HEK293 (cell line): Measurements from ENCODE around the gene ST6GALNAC6.

Experiments used
- CTCF ChIA-PET: fragments of 350-600 bp; formaldehyde crosslinking; extraction: SDS; loops from one replicate; lab custom pipeline; 2021; ENCODE audit warnings: antibody characterized with exemption; lab: Yijun Ruan, JAX
- POLR2A ChIA-PET: fragments of 300-600 bp; formaldehyde crosslinking; extraction: SDS; loops from one replicate; lab custom pipeline; 2020; ENCODE audit warnings: antibody characterized with exemption, inconsistent platforms; lab: Yijun Ruan, JAX
- H3K27ac ChIP-seq: fragments of 200-500 bp; sonication (Bioruptor generic); 2 replicates; pipeline ENCODE4 v1.5.1; 2014; ENCODE audit warnings: low read depth, low read length, control low read depth, inconsistent platforms; ENCODE audit errors: extremely low read depth
- H3K36me3 ChIP-seq, 2 experiments: fragments of 200-500 bp in 1 of 2; sonication (Bioruptor generic) in 1 of 2; 1 replicate in 1 of 2; 2 replicates in 1 of 2; pipeline ENCODE4 v1.5.1; 2014 to 2017; ENCODE audit warnings: inconsistent platforms in 2 of 2, low read length in 2 of 2; ENCODE audit not compliant: control insufficient read depth in 2 of 2, insufficient read depth in 1 of 2
- H3K4me1 ChIP-seq: fragments of 200-500 bp; sonication (Bioruptor generic); 2 replicates; pipeline ENCODE4 v1.5.1; 2014; ENCODE audit warnings: mild to moderate bottlenecking, low read length, inconsistent platforms; ENCODE audit not compliant: control insufficient read depth, insufficient read depth
- H3K4me3 ChIP-seq: 2 replicates; pipeline ENCODE4 v1.5.1; 2011; ENCODE audit warnings: low read depth, mild to moderate bottlenecking, control low read depth, low read length, moderate library complexity
- H3K9me3 ChIP-seq: fragments of 200-500 bp; sonication (Bioruptor generic); 2 replicates; pipeline ENCODE4 v1.5.1; 2014; ENCODE audit warnings: low read depth, low read length, inconsistent platforms; ENCODE audit not compliant: control insufficient read depth, insufficient read depth
- GLIS1 ChIP-seq: fragments of 450-650 bp; formaldehyde crosslinking; IDR thresholded peaks from 2 replicates; pipeline ENCODE4 v1.5.1; 2016; ENCODE audit warnings: missing biosample characterization, missing genetic modification characterization
- HOXD13 ChIP-seq: sonication (generic); formaldehyde crosslinking; IDR thresholded peaks from 2 replicates; pipeline ENCODE4 v1.8.0; 2022; ENCODE audit warnings: missing genetic modification reagents, borderline replicate concordance
- TRIM28 ChIP-seq: IDR thresholded peaks from 2 replicates; pipeline ENCODE4 v1.6.1; 2011; ENCODE audit warnings: low read length, control low read depth, borderline replicate concordance
- ZBTB7A ChIP-seq: fragments of 450-650 bp; formaldehyde crosslinking; IDR thresholded peaks from 2 replicates; pipeline ENCODE4 v1.5.1; 2016; ENCODE audit warnings: low read depth, missing biosample characterization, missing genetic modification characterization
- ZFP69B ChIP-seq: fragments of 450-650 bp; formaldehyde crosslinking; IDR thresholded peaks from 2 replicates; pipeline ENCODE4 v1.5.1; 2016; ENCODE audit warnings: missing biosample characterization, missing genetic modification characterization
- ZNF223 ChIP-seq: fragments of 450-650 bp; formaldehyde crosslinking; IDR thresholded peaks from 2 replicates; pipeline ENCODE4 v1.5.1; 2016; ENCODE audit warnings: missing biosample characterization, missing genetic modification characterization
- ZNF311 ChIP-seq: fragments of 450-650 bp; formaldehyde crosslinking; IDR thresholded peaks from 2 replicates; pipeline ENCODE4 v1.5.1; 2017; ENCODE audit warnings: missing biosample characterization, missing genetic modification characterization, borderline replicate concordance
- ZNF423 ChIP-seq: fragments of 450-650 bp; formaldehyde crosslinking; IDR thresholded peaks from 2 replicates; pipeline ENCODE4 v1.5.1; 2016; ENCODE audit warnings: missing biosample characterization, missing genetic modification characterization
- ZNF514 ChIP-seq: fragments of 450-650 bp; formaldehyde crosslinking; IDR thresholded peaks from 2 replicates; pipeline ENCODE4 v1.5.1; 2016; ENCODE audit warnings: missing biosample characterization, missing genetic modification characterization
- ZNF521 ChIP-seq: fragments of 450-650 bp; formaldehyde crosslinking; IDR thresholded peaks from 2 replicates; pipeline ENCODE4 v1.5.1; 2017; ENCODE audit warnings: missing biosample characterization, mild to moderate bottlenecking, missing genetic modification characterization
- ZNF530 ChIP-seq: fragments of 450-650 bp; formaldehyde crosslinking; IDR thresholded peaks from 2 replicates; pipeline ENCODE4 v1.5.1; 2016; ENCODE audit warnings: low read depth, missing biosample characterization, missing genetic modification characterization
- ZSCAN30 ChIP-seq: fragments of 450-650 bp; IDR thresholded peaks from 2 replicates; pipeline ENCODE4 v1.5.1; 2018; ENCODE audit warnings: missing biosample characterization, mild to moderate bottlenecking, missing genetic modification characterization, moderate library complexity
- TF ChIP-seq, protein P1 (sequence below): fragments of 450-650 bp; formaldehyde crosslinking; conservative IDR thresholded peaks from 2 replicates; pipeline ENCODE4 v1.5.1; 2016; ENCODE audit warnings: low read depth, missing biosample characterization, missing genetic modification characterization
- TF ChIP-seq, protein P2 (sequence below): IDR thresholded peaks from 2 replicates; pipeline ENCODE4 v1.6.1; 2011; ENCODE audit warnings: mild to moderate bottlenecking, low read depth, low read length, borderline replicate concordance
- TF ChIP-seq, protein P3 (sequence below): fragments of 450-650 bp; formaldehyde crosslinking; IDR thresholded peaks from 2 replicates; pipeline ENCODE4 v1.5.1; 2016; ENCODE audit warnings: missing biosample characterization, missing genetic modification characterization
- TF ChIP-seq, protein P4 (sequence below): fragments of 450-650 bp; IDR thresholded peaks from 2 replicates; pipeline ENCODE4 v1.5.1; 2018; ENCODE audit warnings: missing biosample characterization, mild to moderate bottlenecking, missing genetic modification characterization

ST6GALNAC6 gene

DNA sequence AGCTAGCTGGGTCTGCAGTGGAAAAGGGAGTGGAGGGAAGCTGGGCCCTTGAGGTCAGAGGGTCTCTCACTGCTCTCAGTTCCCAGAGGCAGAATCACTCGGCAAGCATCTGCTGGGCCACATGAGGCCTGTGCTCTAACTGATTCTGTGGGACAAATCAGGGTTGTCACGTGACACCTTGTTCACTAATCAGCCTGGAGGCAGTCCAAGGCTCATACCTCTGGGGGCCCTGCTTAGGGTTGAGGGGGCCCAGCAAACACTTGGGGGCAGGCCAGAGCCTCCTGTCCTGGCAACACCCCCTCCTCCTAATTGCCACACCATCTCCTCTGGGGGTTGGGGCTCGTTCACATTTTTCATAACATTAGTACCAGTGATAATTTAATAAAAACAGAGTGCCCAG is 47.3 kb upstream of the ST6GALNAC6 start:
- POLR2A ChIA-PET: no interaction called here

DNA sequence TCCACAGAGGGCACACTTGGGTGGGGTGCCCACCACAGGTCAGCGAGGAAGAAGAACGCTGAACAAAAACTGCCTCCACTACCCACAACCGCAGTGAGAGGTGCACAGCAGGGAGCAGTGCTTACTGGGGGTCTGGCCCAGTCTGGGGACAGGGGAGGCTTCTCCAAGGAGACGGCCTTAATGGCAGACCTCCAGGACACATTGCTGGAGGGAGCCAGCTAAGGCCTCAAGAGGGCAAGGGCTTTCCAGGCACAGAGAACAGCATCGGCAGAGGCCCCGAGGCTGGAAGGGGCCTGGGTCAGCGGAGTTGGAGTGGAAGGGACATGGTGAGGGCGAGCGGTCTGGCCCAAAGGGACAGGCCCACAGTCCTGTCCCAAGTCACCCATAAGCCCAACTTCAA is 46.5 kb upstream of the ST6GALNAC6 start:
- POLR2A ChIA-PET: interaction anchor here (0.6 kb wide), 1 partner anchor 73 kb away, joined by 3 read pairs; no protein-coding TSS in a partner anchor

More for the DNA sequence above, 47.3 kb upstream of the ST6GALNAC6 start:
- no peak overlapping the region for H3K4me3 ChIP-seq
- H3K9me3 ChIP-seq: no peaks in the 10 kb centered on the region
- peaks cover 0 to 32% of the 10 kb centered on the region in 2 experiments; a peak in 1 of 3 replicates for H3K36me3 ChIP-seq
- H3K4me1 ChIP-seq: peaks cover 3% of the 10 kb centered on the region; the same call in 1 of the 2 replicates
- no peak overlapping the region for H3K27ac ChIP-seq
- CTCF ChIA-PET: interaction anchor here (0.6 to 1.8 kb wide), 4 partner anchors 14 to 606 kb away, joined by 3 to 9 read pairs (median 4); no protein-coding TSS in a partner anchor
- TF ChIP-seq ZBTB7A (tag by site-specific recombination): no peak

DNA sequence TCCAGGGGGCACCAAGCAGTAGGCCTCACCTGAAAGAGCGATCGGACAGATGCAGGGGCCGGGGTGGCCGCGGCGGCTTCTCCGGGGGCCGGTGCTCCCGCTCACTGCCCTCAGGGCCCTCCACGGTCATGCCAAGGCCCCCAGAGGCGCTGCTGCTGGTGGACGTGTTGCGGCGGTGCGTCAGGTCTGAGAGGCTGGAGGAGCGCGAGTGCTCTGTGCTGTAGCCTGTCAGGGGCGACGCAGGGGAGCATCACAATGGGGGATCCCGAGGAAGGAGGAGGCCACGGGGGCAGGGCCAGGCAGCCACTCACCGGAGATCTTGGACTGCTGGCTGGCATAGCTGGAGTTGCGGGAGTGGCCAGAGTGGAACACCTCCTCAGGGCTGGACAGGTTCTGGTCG is 45.9 kb upstream of the ST6GALNAC6 start:
- TF ChIP-seq TRIM28 (no peak), ZNF423 (tag by site-specific recombination) (no peak), ZNF514 (no peak), ZNF311 (tag by site-specific recombination) (no peak)
- Histone ChIP-seq H3K27ac (no peak overlapping the region), H3K9me3 (no peaks in the 10 kb centered on the region), H3K4me1 (peaks cover 3% of the 10 kb centered on the region; the same call in 1 of the 2 replicates), H3K4me3 (no peak overlapping the region), H3K36me3 (peaks cover 0 to 32% of the 10 kb centered on the region in 2 experiments; a peak in 1 of 3 replicates)
- POLR2A ChIA-PET: interaction anchor here (0.6 kb wide), 2 partner anchors 74 to 393 kb away, joined by 3 read pairs; no protein-coding TSS in a partner anchor
- CTCF ChIA-PET: interaction anchor here (5.1 to 8.1 kb wide), 3 partner anchors 11 to 90 kb away, joined by 94 to 165 read pairs (median 135); partner anchors contain the start of gene EEIG1

More for the DNA sequence above, 46.5 kb upstream of the ST6GALNAC6 start:
- Histone ChIP-seq H3K9me3 (no peaks in the 10 kb centered on the region), H3K27ac (no peak overlapping the region), H3K4me3 (no peak overlapping the region)
- CTCF ChIA-PET: interaction anchor here (8.1 kb wide), 1 partner anchor 89 kb away, joined by 165 read pairs; no protein-coding TSS in a partner anchor
- TF ChIP-seq, protein P1, sequence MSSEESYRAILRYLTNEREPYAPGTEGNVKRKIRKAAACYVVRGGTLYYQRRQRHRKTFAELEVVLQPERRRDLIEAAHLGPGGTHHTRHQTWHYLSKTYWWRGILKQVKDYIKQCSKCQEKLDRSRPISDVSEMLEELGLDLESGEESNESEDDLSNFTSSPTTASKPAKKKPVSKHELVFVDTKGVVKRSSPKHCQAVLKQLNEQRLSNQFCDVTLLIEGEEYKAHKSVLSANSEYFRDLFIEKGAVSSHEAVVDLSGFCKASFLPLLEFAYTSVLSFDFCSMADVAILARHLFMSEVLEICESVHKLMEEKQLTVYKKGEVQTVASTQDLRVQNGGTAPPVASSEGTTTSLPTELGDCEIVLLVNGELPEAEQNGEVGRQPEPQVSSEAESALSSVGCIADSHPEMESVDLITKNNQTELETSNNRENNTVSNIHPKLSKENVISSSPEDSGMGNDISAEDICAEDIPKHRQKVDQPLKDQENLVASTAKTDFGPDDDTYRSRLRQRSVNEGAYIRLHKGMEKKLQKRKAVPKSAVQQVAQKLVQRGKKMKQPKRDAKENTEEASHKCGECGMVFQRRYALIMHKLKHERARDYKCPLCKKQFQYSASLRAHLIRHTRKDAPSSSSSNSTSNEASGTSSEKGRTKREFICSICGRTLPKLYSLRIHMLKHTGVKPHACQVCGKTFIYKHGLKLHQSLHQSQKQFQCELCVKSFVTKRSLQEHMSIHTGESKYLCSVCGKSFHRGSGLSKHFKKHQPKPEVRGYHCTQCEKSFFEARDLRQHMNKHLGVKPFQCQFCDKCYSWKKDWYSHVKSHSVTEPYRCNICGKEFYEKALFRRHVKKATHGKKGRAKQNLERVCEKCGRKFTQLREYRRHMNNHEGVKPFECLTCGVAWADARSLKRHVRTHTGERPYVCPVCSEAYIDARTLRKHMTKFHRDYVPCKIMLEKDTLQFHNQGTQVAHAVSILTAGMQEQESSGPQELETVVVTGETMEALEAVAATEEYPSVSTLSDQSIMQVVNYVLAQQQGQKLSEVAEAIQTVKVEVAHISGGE (tag by site-specific recombination): no peak
- TF ChIP-seq, protein P2, sequence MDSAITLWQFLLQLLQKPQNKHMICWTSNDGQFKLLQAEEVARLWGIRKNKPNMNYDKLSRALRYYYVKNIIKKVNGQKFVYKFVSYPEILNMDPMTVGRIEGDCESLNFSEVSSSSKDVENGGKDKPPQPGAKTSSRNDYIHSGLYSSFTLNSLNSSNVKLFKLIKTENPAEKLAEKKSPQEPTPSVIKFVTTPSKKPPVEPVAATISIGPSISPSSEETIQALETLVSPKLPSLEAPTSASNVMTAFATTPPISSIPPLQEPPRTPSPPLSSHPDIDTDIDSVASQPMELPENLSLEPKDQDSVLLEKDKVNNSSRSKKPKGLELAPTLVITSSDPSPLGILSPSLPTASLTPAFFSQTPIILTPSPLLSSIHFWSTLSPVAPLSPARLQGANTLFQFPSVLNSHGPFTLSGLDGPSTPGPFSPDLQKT: no peak
- TF ChIP-seq ZNF223 (tag by site-specific recombination) (no peak), GLIS1 (tag by site-specific recombination) (peak; percentile 28)
- TF ChIP-seq, all 188 proteins: peak for 1
- H3K36me3 ChIP-seq: peaks cover 0 to 32% of the 10 kb centered on the region in 2 experiments; a peak in 1 of 3 replicates
- H3K4me1 ChIP-seq: peaks cover 3% of the 10 kb centered on the region; the same call in 1 of the 2 replicates

DNA sequence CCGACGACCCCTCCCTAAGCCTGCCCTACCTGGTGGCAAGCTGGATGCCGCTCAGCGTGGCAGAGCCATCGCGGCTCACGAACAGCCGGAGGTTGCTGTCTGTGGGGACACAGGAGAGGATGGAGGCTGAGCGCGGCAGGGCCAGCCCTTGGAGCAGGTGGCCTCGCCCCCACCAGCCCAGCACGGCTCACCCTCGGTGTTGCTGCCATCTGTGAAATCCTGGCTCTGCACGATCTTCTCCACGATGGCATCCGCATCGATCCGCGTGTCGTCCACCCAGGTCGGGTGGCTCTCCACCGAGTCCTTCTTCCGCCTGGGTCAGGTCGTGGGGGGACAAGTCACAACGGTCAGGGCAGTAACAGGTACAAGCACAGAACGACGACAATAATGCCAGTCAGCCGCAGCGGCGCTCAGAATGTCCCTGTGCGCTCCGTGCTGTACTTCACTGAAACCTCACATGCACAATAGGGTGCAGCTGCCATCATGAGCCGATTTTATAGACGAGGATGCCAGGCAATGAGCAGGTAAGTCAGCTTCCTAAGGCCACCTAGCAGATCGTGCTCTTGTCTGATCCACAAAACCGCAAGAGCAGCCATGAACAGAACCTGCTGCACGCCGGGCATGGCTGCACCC is 45.3 kb upstream of the ST6GALNAC6 start:
- ChIA-PET POLR2A (interaction anchor here (0.6 to 1.8 kb wide), 4 partner anchors 90 to 393 kb away, joined by 3 to 8 read pairs (median 3); partner anchors contain the start of gene NAIF1), CTCF (interaction anchor here (0.8 to 8.1 kb wide), 20 partner anchors 12 to 164 kb away, joined by 3 to 165 read pairs (median 8); partner anchors contain the start of genes EEIG1 and PIP5KL1)
- Histone ChIP-seq H3K27ac (no peak overlapping the region), H3K36me3 (peaks cover 0 to 35% of the 10 kb centered on the region in 2 experiments; a peak in 1 of 3 replicates), H3K9me3 (no peaks in the 10 kb centered on the region), H3K4me1 (peaks cover 3% of the 10 kb centered on the region; the same call in 1 of the 2 replicates), H3K4me3 (no peak overlapping the region)
- no peak for TF ChIP-seq ZSCAN30 (tag by site-specific recombination)
- TF ChIP-seq, protein P3, sequence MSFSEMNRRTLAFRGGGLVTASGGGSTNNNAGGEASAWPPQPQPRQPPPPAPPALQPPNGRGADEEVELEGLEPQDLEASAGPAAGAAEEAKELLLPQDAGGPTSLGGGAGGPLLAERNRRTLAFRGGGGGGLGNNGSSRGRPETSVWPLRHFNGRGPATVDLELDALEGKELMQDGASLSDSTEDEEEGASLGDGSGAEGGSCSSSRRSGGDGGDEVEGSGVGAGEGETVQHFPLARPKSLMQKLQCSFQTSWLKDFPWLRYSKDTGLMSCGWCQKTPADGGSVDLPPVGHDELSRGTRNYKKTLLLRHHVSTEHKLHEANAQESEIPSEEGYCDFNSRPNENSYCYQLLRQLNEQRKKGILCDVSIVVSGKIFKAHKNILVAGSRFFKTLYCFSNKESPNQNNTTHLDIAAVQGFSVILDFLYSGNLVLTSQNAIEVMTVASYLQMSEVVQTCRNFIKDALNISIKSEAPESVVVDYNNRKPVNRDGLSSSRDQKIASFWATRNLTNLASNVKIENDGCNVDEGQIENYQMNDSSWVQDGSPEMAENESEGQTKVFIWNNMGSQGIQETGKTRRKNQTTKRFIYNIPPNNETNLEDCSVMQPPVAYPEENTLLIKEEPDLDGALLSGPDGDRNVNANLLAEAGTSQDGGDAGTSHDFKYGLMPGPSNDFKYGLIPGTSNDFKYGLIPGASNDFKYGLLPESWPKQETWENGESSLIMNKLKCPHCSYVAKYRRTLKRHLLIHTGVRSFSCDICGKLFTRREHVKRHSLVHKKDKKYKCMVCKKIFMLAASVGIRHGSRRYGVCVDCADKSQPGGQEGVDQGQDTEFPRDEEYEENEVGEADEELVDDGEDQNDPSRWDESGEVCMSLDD (tag by site-specific recombination): no peak
- TF ChIP-seq HOXD13 (CRISPR knock-in tag): no peak
- no peak for TF ChIP-seq ZNF530 (tag by site-specific recombination)
- TF ChIP-seq, protein P4, sequence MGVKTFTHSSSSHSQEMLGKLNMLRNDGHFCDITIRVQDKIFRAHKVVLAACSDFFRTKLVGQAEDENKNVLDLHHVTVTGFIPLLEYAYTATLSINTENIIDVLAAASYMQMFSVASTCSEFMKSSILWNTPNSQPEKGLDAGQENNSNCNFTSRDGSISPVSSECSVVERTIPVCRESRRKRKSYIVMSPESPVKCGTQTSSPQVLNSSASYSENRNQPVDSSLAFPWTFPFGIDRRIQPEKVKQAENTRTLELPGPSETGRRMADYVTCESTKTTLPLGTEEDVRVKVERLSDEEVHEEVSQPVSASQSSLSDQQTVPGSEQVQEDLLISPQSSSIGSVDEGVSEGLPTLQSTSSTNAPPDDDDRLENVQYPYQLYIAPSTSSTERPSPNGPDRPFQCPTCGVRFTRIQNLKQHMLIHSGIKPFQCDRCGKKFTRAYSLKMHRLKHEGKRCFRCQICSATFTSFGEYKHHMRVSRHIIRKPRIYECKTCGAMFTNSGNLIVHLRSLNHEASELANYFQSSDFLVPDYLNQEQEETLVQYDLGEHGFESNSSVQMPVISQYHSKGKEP (tag by site-specific recombination): no peak
- no peak for TF ChIP-seq ZFP69B (tag by site-specific recombination)
- no peak for TF ChIP-seq ZNF521 (tag by site-specific recombination)
